Measurements from ENCODE around the gene MYMX. TPM values are rescaled to one million over a fixed set of nuclear protein-coding genes. Genes with fewer than 3 reads are reported as not detected.

The MYMX gene
- total and polyA plus RNA-seq, 4 donors, result 0.14 TPM; not detected in 3

DNA sequence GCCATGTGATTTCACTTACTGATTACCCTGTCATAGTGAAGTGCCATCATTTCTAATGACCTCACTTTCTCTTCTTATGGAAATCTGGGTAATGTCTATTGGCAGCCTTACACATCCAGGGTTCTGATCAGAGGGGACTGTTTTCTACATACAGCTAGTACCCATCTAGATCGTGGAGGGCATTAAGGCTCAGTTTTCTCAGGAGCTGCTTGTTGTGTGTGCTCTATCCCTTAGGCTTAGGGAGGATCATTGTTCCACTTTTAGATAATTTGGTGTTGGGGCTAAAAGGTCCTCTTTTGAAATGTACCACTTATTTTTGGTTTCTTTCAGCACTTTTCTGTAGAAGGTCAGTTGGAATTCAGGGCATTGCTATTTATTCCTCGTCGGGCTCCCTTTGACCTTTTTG lies 34.0 kb downstream of the MYMX start:
- H3K4me1 ChIP-seq (ENCODE audit: control insufficient read depth in 4 of 4, insufficient read depth in 4 of 4, low read length in 3 of 4), result peaks cover 2 to 28% (median 19%) of the 10 kb centered on the region in 4 donors

DNA sequence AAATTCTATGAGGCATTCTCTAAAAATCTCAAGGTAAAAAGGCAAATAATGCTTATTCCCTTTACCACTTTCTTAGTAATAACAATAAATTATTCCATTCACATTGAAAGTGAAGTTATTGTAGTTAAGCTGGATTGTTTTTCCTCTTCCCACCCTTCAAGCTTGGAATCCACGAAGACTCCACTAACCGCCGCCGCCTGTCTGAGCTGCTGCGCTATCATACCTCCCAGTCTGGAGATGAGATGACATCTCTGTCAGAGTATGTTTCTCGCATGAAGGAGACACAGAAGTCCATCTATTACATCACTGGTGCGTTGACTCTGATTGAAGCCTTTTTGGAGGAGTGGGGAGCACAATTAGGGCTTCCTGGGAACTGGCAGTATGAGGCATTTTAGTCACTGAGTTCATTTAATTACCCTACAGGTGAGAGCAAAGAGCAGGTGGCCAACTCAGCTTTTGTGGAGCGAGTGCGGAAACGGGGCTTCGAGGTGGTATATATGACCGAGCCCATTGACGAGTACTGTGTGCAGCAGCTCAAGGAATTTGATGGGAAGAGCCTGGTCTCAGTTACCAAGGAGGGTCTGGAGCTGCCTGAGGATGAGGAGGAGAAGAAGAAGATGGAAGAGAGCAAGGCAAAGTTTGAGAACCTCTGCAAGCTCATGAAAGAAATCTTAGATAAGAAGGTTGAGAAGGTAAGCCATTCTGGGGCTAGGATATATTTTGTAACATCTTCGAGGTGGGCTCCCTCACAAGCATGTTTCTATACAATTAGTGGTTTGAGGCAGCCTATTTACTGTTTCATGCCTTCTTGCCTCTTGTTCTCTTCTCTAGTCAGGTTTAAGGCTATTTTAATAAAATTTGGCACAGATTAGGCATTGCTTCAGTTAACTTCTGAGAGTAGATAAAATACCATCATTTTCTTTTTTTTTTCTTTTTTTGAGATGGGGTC lies 35.1 kb downstream of the MYMX start:
- WGBS, result 94% methylated on average over 14 of the region's 14 CpGs
- no peak overlapping the region for H3K27ac ChIP-seq (ENCODE audit: low read depth in 1 of 2, low read length in 2 of 2)

More for the DNA sequence above, 34.0 kb downstream of the MYMX start:
- DNase-seq (ENCODE audit: low spot score), result no peak
- peak overlapping the region in 1 of 2 donors; percentile 36 for H3K27ac ChIP-seq (ENCODE audit: low read depth in 1 of 2, low read length in 2 of 2)
- H3K27me3 ChIP-seq (ENCODE audit: control insufficient read depth in 4 of 4, insufficient read depth in 4 of 4, low read length in 3 of 4), result no peaks in the 10 kb centered on the region
- no peak overlapping the region for H3K4me3 ChIP-seq (ENCODE audit: low read depth in 1 of 3, low read length in 3 of 3)
- no peak for TF ChIP-seq FOXA2 (IDR thresholded peaks at IDR 0.05)
- no peak for TF ChIP-seq JUND (IDR thresholded peaks at IDR 0.05)
- TF ChIP-seq RAD21 (IDR thresholded peaks at IDR 0.05), result no peak
- TF ChIP-seq, protein P1, sequence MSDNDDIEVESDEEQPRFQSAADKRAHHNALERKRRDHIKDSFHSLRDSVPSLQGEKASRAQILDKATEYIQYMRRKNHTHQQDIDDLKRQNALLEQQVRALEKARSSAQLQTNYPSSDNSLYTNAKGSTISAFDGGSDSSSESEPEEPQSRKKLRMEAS (IDR thresholded peaks at IDR 0.05), result no peak
- no peak for TF ChIP-seq GABPA (IDR thresholded peaks at IDR 0.05 in 1 of 2, conservative IDR thresholded peaks at IDR 0.05 in 1 of 2)
- TF ChIP-seq FOXA1 (IDR thresholded peaks at IDR 0.05), result no peak
- no peak for TF ChIP-seq NR2F2 (IDR thresholded peaks at IDR 0.05)
- no peak for TF ChIP-seq TAF1 (conservative IDR thresholded peaks at IDR 0.05)
- TF ChIP-seq HNF4A (conservative IDR thresholded peaks at IDR 0.05), result no peak
- H3K36me3 ChIP-seq (ENCODE audit: control insufficient read depth in 4 of 4, insufficient read depth in 3 of 4, low read depth in 1 of 4, low read length in 3 of 4), result peaks cover 10 to 64% (median 52%) of the 10 kb centered on the region in 4 donors
- no peaks in the 10 kb centered on the region for H3K9me3 ChIP-seq (ENCODE audit: control insufficient read depth in 4 of 4, low read length in 3 of 4)
- WGBS, result 87% methylated on average over 3 of the region's 3 CpGs
- no peak overlapping the region for H3K9ac ChIP-seq (ENCODE audit: low read depth in 1 of 2, low read length in 2 of 2)

More for the DNA sequence above, 35.1 kb downstream of the MYMX start:
- no peak overlapping the region for H3K9ac ChIP-seq (ENCODE audit: low read depth in 1 of 2, low read length in 2 of 2)
- H3K4me3 ChIP-seq (ENCODE audit: low read depth in 1 of 3, low read length in 3 of 3), result no peak overlapping the region
- H3K9me3 ChIP-seq (ENCODE audit: control insufficient read depth in 4 of 4, low read length in 3 of 4), result no peaks in the 10 kb centered on the region
- H3K4me1 ChIP-seq (ENCODE audit: control insufficient read depth in 4 of 4, insufficient read depth in 4 of 4, low read length in 3 of 4), result peaks cover 2 to 37% (median 24%) of the 10 kb centered on the region in 4 donors
- TF ChIP-seq, protein P2, sequence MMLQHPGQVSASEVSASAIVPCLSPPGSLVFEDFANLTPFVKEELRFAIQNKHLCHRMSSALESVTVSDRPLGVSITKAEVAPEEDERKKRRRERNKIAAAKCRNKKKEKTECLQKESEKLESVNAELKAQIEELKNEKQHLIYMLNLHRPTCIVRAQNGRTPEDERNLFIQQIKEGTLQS (IDR thresholded peaks at IDR 0.05), result no peak
- TF ChIP-seq EGR1 (IDR thresholded peaks at IDR 0.05; ENCODE audit: low read depth in 2 of 2) (no peak), FOXA2 (IDR thresholded peaks at IDR 0.05) (no peak), GABPA (IDR thresholded peaks at IDR 0.05 in 1 of 2, conservative IDR thresholded peaks at IDR 0.05 in 1 of 2) (no peak), HNF4A (conservative IDR thresholded peaks at IDR 0.05) (no peak), SP1 (IDR thresholded peaks at IDR 0.05) (no peak), FOXA1 (IDR thresholded peaks at IDR 0.05) (no peak), JUND (IDR thresholded peaks at IDR 0.05) (no peak), YY1 (IDR thresholded peaks at IDR 0.05) (no peak), NR2F2 (IDR thresholded peaks at IDR 0.05) (no peak)
- TF ChIP-seq, protein P3, sequence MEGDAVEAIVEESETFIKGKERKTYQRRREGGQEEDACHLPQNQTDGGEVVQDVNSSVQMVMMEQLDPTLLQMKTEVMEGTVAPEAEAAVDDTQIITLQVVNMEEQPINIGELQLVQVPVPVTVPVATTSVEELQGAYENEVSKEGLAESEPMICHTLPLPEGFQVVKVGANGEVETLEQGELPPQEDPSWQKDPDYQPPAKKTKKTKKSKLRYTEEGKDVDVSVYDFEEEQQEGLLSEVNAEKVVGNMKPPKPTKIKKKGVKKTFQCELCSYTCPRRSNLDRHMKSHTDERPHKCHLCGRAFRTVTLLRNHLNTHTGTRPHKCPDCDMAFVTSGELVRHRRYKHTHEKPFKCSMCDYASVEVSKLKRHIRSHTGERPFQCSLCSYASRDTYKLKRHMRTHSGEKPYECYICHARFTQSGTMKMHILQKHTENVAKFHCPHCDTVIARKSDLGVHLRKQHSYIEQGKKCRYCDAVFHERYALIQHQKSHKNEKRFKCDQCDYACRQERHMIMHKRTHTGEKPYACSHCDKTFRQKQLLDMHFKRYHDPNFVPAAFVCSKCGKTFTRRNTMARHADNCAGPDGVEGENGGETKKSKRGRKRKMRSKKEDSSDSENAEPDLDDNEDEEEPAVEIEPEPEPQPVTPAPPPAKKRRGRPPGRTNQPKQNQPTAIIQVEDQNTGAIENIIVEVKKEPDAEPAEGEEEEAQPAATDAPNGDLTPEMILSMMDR (IDR thresholded peaks at IDR 0.05; ENCODE audit: low read depth, low read length, missing input control), result no peak
- TF ChIP-seq, protein P4, sequence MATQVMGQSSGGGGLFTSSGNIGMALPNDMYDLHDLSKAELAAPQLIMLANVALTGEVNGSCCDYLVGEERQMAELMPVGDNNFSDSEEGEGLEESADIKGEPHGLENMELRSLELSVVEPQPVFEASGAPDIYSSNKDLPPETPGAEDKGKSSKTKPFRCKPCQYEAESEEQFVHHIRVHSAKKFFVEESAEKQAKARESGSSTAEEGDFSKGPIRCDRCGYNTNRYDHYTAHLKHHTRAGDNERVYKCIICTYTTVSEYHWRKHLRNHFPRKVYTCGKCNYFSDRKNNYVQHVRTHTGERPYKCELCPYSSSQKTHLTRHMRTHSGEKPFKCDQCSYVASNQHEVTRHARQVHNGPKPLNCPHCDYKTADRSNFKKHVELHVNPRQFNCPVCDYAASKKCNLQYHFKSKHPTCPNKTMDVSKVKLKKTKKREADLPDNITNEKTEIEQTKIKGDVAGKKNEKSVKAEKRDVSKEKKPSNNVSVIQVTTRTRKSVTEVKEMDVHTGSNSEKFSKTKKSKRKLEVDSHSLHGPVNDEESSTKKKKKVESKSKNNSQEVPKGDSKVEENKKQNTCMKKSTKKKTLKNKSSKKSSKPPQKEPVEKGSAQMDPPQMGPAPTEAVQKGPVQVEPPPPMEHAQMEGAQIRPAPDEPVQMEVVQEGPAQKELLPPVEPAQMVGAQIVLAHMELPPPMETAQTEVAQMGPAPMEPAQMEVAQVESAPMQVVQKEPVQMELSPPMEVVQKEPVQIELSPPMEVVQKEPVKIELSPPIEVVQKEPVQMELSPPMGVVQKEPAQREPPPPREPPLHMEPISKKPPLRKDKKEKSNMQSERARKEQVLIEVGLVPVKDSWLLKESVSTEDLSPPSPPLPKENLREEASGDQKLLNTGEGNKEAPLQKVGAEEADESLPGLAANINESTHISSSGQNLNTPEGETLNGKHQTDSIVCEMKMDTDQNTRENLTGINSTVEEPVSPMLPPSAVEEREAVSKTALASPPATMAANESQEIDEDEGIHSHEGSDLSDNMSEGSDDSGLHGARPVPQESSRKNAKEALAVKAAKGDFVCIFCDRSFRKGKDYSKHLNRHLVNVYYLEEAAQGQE (IDR thresholded peaks at IDR 0.05), result no peak
- TF ChIP-seq, protein P1 (IDR thresholded peaks at IDR 0.05), result no peak
- H3K27me3 ChIP-seq (ENCODE audit: control insufficient read depth in 4 of 4, insufficient read depth in 4 of 4, low read length in 3 of 4), result no peaks in the 10 kb centered on the region
- H3K36me3 ChIP-seq (ENCODE audit: control insufficient read depth in 4 of 4, insufficient read depth in 3 of 4, low read depth in 1 of 4, low read length in 3 of 4), result peaks cover 10 to 64% (median 52%) of the 10 kb centered on the region in 4 donors
- DNase-seq (ENCODE audit: low spot score), result no peak

Data from liver (tissue), 9 donors.